DND-41 (cell line): ENCODE results near the gene GSK3A.

Experiments
- EZH2 ChIP-seq: IDR thresholded peaks from 3 replicates; pipeline ENCODE4 v1.6.1; 2012; ENCODE audit warnings: borderline replicate concordance, low read depth, mild to moderate bottlenecking, moderate library complexity, low read length, inconsistent platforms; ENCODE audit not compliant: severe bottlenecking
- TF ChIP-seq, protein P1 (sequence below): IDR thresholded peaks from 2 replicates; pipeline ENCODE4 v1.5.1; 2012; ENCODE audit warnings: borderline replicate concordance, low read length, moderate library complexity, mild to moderate bottlenecking; ENCODE audit not compliant: poor library complexity, severe bottlenecking; ENCODE audit errors: extremely low read depth

GRCh38 chr19:42280815-42281145 is 38.4 kb upstream of the GSK3A start:
- TF ChIP-seq EZH2 = no peak
- TF ChIP-seq, protein P1, sequence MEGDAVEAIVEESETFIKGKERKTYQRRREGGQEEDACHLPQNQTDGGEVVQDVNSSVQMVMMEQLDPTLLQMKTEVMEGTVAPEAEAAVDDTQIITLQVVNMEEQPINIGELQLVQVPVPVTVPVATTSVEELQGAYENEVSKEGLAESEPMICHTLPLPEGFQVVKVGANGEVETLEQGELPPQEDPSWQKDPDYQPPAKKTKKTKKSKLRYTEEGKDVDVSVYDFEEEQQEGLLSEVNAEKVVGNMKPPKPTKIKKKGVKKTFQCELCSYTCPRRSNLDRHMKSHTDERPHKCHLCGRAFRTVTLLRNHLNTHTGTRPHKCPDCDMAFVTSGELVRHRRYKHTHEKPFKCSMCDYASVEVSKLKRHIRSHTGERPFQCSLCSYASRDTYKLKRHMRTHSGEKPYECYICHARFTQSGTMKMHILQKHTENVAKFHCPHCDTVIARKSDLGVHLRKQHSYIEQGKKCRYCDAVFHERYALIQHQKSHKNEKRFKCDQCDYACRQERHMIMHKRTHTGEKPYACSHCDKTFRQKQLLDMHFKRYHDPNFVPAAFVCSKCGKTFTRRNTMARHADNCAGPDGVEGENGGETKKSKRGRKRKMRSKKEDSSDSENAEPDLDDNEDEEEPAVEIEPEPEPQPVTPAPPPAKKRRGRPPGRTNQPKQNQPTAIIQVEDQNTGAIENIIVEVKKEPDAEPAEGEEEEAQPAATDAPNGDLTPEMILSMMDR = no peak
